Smooth muscle cell of the brain vasculature (primary cell): Measurements from ENCODE around the gene YIF1B.
"Not testable (repeated sequence)": the region's sequence is repeated elsewhere in the genome, so short reads cannot be mapped to it uniquely, and the experiment has no call there.

Source experiments
- DNase-seq: peaks from one replicate; pipeline ENCODE4 v3.0.0-alpha.2; 2012; ENCODE audit warnings: low read depth, low spot score

The YIF1B gene

DNA sequence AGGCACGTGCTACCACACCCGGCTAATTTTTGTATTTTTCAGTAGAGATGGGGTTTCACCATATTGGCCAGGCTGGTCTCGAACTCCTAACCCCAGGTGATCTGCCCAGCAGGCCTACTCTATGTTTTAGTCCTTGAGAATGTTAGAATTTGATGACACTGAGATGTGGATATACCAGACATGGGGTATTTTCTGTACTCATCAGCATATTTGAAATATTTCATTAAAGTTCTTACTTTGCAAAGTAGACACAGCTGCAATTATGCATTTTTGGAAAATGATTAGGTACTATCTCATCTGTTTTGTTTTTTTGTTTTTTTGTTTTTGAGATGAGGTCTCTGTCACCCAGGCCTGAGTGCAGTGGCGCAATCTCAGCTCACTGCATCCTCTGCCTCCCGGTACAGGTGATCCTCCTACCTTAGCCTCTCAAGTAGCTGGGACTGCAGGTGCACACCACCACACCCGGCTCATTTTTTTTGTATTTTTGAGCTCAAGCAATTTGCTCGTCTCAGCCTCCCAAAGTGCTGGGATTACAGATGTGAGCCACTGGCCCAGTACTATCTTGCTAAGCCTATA lies 38.7 kb downstream of the YIF1B start:
- DNase-seq: no peak

DNA sequence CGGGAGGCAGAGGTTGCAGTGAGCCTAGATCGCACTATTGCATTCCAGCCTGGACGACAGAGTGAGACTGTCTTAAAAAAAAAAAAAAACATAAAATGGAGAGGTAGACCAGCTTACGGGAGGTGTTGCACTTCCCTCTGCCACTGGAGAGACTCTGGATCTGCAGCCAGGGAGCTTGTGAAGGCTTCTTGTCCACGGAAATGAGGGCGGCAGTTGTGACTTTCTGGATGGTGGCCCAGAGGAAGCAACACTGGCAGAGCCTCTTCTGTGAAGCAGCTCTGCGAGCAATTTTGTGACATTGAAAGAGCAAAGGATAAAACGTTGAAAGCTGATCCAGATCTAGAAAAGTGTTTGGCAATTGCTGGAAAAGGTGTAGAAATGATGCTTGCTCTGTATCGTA lies 41.0 kb downstream of the YIF1B start:
- no peak for DNase-seq

DNA sequence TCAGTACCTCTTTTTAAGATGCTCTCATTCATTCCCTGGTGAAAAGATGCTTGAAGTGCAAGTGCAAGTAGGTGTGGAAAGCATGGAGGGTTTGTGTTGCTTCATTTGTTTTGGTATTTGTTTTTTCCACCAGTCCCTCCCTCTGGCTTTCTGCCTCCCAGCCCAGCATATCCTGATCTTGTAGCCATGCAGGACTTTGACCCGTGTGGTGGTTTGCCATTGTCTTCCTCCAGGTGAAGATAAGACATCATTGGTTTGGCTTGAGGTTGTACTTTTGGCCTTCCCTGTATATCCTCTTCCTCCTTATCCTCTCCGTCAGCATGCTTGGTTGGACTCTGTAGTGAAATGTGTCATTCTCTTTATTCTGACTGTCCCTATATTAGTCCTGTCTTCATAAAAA lies 42.2 kb downstream of the YIF1B start:
- no peak for DNase-seq

DNA sequence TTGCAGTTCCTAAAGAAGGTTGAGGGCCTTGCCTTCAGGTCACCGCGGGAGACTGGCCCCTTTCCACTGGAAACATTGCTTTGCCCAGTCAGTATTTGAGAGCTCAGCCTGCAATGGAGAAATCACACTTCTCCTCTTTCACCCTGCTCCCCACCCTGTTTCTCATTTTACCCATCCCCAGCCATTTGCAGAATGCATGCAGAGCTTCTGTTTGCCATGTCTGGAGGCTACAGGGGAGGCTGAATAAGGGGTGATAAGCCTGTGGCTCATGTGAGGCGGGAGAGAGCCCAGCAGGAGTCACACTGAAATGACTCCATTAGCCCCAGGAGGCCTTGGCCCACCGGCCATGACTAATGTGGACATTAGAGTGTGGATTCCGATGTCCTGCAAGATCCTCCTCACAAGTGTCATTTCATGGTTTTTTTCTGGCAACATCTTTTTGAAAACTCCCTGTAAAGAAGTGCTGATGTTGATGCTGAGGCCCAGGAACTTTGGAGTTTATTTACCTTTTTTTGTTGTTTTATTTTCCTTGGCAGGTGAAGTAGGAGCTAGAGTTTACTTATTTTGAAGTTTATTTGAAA lies 45.1 kb downstream of the YIF1B start:
- DNase-seq: peak; percentile 62

DNA sequence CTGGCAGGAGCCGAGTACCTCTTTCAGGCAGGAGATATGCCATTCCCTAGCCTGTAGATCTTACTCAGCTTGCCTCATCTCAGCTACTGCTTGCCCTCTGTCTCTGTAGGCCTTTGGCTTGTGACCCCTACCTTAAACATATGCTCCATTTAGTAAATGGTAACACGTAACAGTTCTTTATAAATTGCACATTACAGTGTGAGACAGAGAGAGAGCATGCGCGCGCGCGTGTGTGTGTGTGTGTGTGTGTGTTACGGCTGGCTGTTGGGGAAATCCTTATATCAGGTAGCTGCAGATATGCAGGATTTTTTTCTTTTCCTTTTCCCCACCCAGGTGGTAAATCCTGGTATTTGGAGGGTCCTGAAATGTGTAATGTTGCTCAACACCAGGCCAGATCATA lies 47.2 kb downstream of the YIF1B start:
- no peak for DNase-seq

DNA sequence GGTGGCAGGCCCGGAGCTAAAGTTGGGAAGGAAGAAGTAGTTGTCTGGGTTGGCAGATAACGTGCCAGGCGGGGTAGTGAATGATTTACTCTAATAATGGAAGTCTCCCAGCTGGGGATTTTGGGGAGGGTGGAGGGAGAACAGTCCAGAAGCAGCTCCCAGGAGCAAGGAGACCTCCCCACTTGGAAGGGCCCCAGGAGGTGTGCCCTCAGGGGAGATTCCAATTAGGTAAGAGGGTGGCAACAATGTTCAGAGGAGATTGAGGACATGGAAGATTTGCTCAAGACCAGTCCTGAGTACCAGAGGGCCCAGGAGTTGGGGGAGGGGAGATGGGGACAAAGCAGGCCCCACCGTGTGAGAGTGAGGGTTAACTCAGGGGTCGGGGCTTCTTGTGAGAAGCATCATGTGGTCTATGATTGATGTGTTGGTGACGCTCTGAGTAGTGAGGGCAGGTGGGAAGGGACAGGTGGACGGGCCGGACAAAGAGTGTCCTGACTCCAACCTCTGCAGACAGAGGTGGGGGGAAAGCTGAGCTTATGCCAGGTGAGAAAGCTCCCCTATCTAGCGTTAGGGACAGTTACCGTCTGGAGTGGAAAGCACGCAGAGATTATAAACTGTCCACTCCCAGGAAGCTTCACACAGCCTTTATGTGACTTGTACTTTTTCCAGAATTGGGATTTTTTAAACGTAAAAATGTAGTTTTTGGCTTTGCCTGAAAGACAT lies 47.8 kb downstream of the YIF1B start:
- DNase-seq: no peak

DNA sequence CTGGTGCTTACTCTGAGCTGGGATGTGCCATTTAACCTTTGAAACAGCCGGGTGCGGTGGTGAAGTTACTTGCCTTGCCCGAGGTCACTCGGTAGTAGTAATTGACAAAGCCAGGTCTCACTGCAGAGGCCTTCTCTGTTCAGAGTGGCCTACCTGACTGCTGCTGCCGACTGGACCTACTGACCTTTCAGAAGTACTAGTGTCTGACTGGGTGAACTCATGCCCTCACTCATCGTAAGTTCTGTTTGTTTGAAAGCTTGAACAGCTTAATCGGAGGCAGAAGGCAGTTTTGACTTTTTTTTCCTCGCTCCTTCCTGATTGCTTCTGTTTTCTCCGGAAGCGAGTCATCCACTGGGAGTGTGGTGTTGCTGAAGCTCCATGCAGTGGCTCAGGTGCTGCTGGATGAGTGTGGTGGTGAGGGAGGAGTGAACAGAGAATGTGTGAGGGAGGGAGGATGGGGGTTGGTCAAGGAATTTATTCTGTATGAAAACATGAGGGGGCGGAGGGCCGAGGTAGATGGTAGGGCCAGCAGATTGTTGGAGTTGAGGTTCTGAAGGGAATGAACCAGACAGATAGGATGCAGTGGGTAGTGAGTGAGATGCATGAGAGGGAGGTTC lies 48.7 kb downstream of the YIF1B start:
- DNase-seq: no peak

DNA sequence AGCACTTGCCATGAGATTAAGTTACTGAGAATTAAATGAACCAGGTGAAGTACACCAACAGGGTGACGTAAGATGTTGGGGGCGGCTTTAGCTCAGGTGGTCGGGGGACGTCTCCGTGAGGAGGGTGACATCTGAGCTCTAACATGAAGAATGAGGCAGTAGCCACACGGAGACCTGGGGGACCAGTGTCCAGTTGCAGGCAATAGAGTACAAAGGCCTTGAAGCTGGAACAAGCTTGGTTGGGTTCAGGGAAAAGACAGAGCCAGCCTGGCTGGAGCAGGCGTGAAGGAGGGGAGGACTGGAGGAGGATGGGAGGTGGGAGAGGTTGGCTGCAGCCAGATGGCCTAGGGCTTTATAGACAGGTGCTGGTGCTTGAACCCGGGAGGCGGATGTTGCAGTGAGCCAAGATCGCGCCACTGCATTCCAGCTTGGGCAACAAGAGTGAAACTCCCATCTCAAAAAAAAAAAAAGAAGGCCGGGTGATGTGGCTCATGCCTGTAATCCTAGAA lies 49.8 kb downstream of the YIF1B start:
- no peak for DNase-seq

DNA sequence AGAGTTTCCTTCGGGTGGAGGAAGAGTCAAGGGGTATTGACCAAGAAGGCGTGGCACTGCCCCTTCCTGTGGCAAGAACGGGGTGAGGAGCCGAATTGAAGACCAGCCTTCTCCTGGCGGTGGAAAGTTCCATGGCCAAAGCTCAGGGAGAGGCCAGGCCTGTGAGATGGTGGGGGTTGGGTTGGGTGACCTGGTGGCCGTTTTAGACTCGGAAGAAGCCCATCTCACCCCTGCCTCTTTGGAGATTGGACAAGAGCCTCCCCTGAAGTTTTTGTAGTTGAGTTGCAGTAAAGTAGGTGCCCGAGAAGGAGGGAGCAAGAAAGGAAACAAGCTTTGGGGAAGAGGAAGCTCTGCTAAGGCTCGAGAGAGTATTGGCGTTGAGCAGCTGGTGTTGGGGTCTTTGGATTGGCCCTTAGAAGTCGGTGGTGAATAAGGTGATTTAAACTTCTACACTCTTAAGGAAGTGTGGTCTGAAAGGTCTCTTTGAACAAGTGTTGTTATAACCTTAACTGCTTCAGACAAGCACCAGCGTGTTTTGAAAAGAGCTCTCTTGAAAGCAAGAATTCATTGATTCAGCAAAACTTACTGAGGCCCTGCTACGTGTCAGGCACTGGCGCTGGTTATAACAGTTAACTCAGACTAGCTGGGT lies 50.4 kb downstream of the YIF1B start:
- DNase-seq: no peak

DNA sequence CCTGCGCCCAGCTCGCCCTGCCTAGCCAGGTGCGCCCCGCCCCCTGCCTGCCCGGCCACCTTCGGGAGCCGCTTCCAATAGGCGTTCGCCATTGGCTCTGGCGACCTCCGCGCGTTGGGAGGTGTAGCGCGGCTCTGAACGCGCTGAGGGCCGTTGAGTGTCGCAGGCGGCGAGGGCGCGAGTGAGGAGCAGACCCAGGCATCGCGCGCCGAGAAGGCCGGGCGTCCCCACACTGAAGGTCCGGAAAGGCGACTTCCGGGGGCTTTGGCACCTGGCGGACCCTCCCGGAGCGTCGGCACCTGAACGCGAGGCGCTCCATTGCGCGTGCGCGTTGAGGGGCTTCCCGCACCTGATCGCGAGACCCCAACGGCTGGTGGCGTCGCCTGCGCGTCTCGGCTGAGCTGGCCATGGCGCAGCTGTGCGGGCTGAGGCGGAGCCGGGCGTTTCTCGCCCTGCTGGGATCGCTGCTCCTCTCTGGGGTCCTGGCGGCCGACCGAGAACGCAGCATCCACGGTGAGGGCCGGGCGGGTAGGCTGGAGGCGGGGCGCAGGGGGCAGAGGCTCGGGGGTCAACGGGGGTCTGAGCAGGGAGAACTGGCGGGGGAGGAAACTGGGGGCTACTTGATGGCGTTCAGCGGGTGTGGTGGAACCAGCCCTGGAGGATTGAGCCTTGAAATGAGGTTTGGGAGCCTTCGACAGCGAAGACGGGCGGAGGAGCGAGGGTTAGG lies 51.1 kb downstream of the YIF1B start, which contains the start of gene SPINT2:
Gene SPINT2 (plus strand): TSS at position 88 of the 727 bp plus-strand sequence. CDS start 320 bp downstream, at position 408.
- no peak for DNase-seq

DNA sequence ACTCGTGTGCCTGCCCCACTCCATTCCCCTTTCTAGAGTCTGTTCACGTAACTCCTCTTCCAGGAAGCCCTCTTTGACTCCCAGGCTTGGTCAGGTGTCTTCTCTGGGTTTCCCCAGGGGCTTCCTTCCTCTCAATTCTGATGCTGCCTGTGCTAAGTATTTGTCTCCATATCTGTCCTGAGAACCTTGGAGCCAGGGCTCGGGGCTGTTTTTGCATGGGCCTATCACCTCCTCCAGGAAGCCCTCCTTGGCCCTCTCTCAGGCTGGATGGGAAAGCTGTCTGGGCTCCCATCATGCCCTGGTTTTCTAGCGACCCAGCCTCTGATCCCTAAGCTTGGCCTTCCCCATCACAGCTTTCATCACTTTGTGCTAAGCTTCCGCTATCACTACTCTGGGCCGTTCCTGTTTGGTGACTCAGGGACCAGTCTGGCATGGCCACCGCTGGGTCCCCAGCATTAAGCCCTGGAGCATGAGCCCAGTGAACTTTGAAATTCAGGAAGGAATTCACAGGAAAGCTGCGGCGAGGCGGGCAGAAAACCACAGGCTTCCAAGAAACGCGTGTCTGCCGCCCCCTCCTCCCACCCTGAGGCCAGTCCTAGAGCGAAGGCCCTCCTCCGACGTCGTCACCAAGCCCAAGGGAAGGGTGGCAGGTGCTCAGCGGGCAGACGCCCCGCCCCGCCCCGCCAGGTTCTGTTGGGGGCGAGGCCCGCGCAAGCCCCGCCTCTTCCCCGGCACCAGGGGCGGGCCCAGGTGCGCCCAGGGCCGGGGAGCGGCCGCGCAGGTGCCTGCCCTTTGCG lies 51.9 kb downstream of the YIF1B start:
- DNase-seq: no peak

DNA sequence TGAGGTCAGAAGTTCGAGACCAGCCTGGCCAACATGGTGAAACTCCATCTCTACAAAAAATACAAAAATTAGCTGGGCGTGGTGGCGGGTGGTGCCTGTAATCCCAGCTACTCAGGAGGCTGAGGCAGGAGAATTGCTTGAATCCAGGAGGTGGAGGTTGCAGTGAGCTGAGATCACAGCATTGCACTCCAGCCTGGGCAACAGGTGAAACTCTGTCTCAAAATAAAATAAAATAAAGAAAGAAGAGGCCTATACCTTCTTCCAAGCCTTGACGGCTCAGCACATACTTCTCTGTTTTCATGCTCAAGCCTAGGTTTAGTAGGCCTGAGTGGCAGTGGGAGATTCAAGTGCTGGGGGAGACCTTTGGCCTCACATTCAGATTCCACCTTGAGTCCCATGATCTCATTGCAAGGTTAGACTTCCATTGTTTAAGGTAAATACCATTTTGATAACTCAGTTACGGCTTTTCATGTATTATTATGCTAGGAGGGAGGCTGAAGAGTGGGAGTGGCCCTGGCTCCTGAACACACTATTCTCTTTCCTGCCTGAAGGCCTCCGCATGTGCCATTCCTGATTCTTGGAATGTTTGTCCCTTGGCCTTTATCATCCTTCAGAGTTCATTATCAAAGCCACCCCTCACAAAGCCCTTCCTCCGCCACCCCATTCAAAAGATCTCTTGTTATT lies 53.0 kb downstream of the YIF1B start:
- DNase-seq: no peak

DNA sequence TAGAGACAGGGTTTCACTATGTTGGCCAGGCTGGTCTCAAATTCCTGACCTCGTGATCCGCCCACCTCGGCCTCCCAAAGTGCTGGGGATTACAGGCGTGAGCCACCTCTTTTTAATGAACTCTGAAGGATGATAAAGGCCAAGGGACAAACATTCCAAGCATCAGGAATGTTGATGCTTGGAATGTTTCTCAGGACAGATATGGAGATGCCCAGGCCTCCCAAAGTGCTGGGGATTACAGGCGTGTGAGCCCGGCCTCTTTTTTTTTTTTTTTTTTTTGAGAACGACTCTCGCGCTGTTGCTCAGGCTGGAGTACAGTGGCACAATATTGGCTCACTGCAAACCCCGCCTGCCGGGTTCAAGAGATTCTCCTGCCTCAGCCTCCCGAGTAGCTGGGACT lies 53.8 kb downstream of the YIF1B start:
- DNase-seq: not testable (repeated sequence)

DNA sequence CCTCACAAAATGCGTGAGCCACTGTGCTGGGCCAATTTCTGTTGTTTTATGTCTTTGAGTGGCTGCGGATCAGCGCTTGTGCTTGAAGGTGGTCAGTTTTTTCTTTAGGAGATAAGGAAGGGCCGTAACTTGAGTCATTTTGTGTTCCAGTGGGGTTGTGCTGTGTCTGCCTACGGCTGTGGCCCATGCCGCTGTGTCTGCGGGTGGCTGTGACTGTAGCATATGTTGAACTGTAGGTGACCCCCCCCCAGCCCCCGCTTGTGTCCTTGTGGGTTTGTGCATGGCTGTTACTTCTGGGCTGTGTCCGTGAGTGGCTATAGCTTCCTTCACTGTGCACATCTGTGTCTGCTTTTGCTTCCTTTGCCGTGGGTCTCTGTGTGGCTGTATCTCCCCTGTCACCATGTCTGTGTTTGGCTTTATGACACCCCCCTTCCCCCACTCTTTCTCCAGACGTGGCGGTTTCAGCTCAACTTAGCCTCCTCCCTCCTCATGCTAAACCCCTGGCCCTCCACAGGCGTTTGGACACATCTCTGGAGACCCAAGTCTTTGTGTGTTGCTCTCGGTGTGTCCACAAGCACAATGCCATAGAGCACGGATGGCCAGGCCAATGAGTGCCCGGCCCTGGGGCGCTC lies 60.2 kb downstream of the YIF1B start:
- DNase-seq: no peak

DNA sequence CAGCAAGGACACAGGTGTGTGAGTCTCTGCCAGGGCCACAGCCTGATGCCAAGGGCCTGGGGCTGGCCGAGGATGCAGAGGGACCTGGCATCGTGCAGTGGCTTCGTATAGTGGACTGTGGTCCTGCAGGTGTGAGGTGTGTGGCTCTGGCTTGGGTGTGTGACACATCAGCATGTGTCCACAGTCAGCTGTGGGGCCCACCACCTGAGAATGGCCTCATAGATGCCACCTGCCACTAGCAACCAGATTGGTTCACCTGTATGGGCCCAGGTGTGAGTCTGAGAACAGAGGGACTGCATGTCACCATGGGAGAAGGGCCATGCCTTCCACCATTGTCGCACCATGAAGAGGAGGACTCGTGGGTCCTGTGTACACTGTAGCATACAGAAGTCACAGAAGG lies 62.0 kb downstream of the YIF1B start:
- no peak for DNase-seq
